ENCODE data around the gene PDPK1. TPM values are rescaled to one million over a fixed set of nuclear protein-coding genes. Genes with fewer than 3 reads are reported as not detected.

PDPK1 gene
- total RNA-seq, 1 experiment from 2014 or later = 57.4 TPM

- no peak overlapping the region for H3K4me3 Mint-ChIP-seq (ENCODE audit: low read depth, unreplicated experiment)
These were observed 7.7 kb upstream of the PDPK1 start for GRCh38 chr16:2529961-2530628.

GRCh38 chr16:2530629-2531318 is 7.0 kb upstream of the PDPK1 start:
- BruUV-seq (replicated peaks) = no TSS peak
- H3K4me1 Mint-ChIP-seq (ENCODE audit: low read depth, unreplicated experiment) = no peaks in the 10 kb centered on the region
- peak overlapping the region; percentile 89 for H3K4me3 Mint-ChIP-seq (ENCODE audit: low read depth, unreplicated experiment)
- peak overlapping the region; percentile 98 for H3K27ac Mint-ChIP-seq (ENCODE audit: unreplicated experiment)
- H3K27me3 Mint-ChIP-seq (ENCODE audit: unreplicated experiment) = no peaks in the 10 kb centered on the region
- H3K9me3 Mint-ChIP-seq (ENCODE audit: low read depth, unreplicated experiment) = no peaks in the 10 kb centered on the region
- no peak for DNase-seq
- intact Hi-C loops (cut with micrococcal nuclease; ENCODE audit: unreplicated experiment) = no loop called here
- peaks cover 60% of the 10 kb centered on the region for H3K36me3 Mint-ChIP-seq (ENCODE audit: insufficient read depth, unreplicated experiment)
- CTCF ChIA-PET = interaction anchor here (0.6 to 0.7 kb wide), 2 partner anchors 325 to 1683 kb away, joined by 3 to 4 read pairs; no protein-coding TSS in a partner anchor
- no peak for TF ChIP-seq CTCF (IDR thresholded peaks at IDR 0.05; ENCODE audit: unreplicated experiment)

More at GRCh38 chr16:2529961-2530628, 7.7 kb upstream of the PDPK1 start:
- no peak for DNase-seq
- BruUV-seq (replicated peaks) = no TSS peak
- no peaks in the 10 kb centered on the region for H3K9me3 Mint-ChIP-seq (ENCODE audit: low read depth, unreplicated experiment)
- intact Hi-C loops (cut with micrococcal nuclease; ENCODE audit: unreplicated experiment) = no loop called here
- no peaks in the 10 kb centered on the region for H3K27me3 Mint-ChIP-seq (ENCODE audit: unreplicated experiment)
- CTCF ChIA-PET = no interaction called here
- TF ChIP-seq CTCF (IDR thresholded peaks at IDR 0.05; ENCODE audit: unreplicated experiment) = no peak
- peaks cover 60% of the 10 kb centered on the region for H3K36me3 Mint-ChIP-seq (ENCODE audit: insufficient read depth, unreplicated experiment)
- no peaks in the 10 kb centered on the region for H3K4me1 Mint-ChIP-seq (ENCODE audit: low read depth, unreplicated experiment)
- peak overlapping the region; percentile 36 for H3K27ac Mint-ChIP-seq (ENCODE audit: unreplicated experiment)

- CTCF ChIA-PET = interaction anchor here (0.6 to 1.6 kb wide), 3 partner anchors 11 to 1682 kb away, joined by 3 to 4 read pairs (median 4); no protein-coding TSS in a partner anchor
- TF ChIP-seq CTCF (IDR thresholded peaks at IDR 0.05; ENCODE audit: unreplicated experiment) = no peak
- no peaks in the 10 kb centered on the region for H3K9me3 Mint-ChIP-seq (ENCODE audit: low read depth, unreplicated experiment)
- H3K4me1 Mint-ChIP-seq (ENCODE audit: low read depth, unreplicated experiment) = peaks cover 3% of the 10 kb centered on the region
- BruUV-seq (replicated peaks) = no TSS peak
- no peak for DNase-seq
- peak within 1 kb of the TSS; percentile 98 for H3K27ac Mint-ChIP-seq (ENCODE audit: unreplicated experiment)
- H3K4me3 Mint-ChIP-seq (ENCODE audit: low read depth, unreplicated experiment) = peak within 1 kb of the TSS; percentile 89
- peaks cover 60% of the 10 kb centered on the region for H3K36me3 Mint-ChIP-seq (ENCODE audit: insufficient read depth, unreplicated experiment)
- H3K27me3 Mint-ChIP-seq (ENCODE audit: unreplicated experiment) = no peaks in the 10 kb centered on the region
- intact Hi-C loops (cut with micrococcal nuclease; ENCODE audit: unreplicated experiment) = no loop called here
These were observed 6.5 kb upstream of the PDPK1 start, which contains the start of gene CEMP1 for GRCh38 chr16:2531371-2531695. Gene CEMP1, minus strand, starts transcription at chr16:2531408. Its CDS starts 335 bp downstream, at chr16:2531073.

GRCh38 chr16:2531696-2532493 is 5.9 kb upstream of the PDPK1 start:
- DNase-seq = peak; percentile 99
- Mint-ChIP-seq H3K36me3 (ENCODE audit: insufficient read depth, unreplicated experiment) (peaks cover 60% of the 10 kb centered on the region), H3K27ac (ENCODE audit: unreplicated experiment) (peak overlapping the region; percentile 98), H3K4me1 (ENCODE audit: low read depth, unreplicated experiment) (peaks cover 8% of the 10 kb centered on the region), H3K27me3 (ENCODE audit: unreplicated experiment) (no peaks in the 10 kb centered on the region), H3K9me3 (ENCODE audit: low read depth, unreplicated experiment) (no peaks in the 10 kb centered on the region), H3K4me3 (ENCODE audit: low read depth, unreplicated experiment) (peak overlapping the region; percentile 89)
- no peak for TF ChIP-seq CTCF (IDR thresholded peaks at IDR 0.05; ENCODE audit: unreplicated experiment)
- no TSS peak for BruUV-seq (replicated peaks)
- intact Hi-C loops (cut with micrococcal nuclease; ENCODE audit: unreplicated experiment) = no loop called here
- CTCF ChIA-PET = interaction anchor here (0.5 to 1.6 kb wide), 3 partner anchors 11 to 326 kb away, joined by 4 to 8 read pairs (median 4); no protein-coding TSS in a partner anchor
